Mesenchymal stem cell (in vitro differentiated cells and primary cell): ENCODE data around the gene SLC16A7.

ENCODE experiments used
- DNase-seq: peaks from one replicate; pipeline ENCODE4 v3.0.0-alpha.2; 2013
- H2AFZ ChIP-seq: one replicate; pipeline ENCODE4 v1.6.1; 2013; ENCODE audit warnings: low read depth, mild to moderate bottlenecking, control low read depth, inconsistent platforms, low read length, moderate library complexity
- H2AK5ac ChIP-seq: 2 replicates; pipeline ENCODE4 v1.6.1; 2013; ENCODE audit warnings: low read length, moderate library complexity, mild to moderate bottlenecking, inconsistent platforms; ENCODE audit not compliant: severe bottlenecking
- H2BK120ac ChIP-seq: one replicate; pipeline ENCODE4 v1.6.1; 2013; ENCODE audit warnings: low read depth, mild to moderate bottlenecking, inconsistent platforms, low read length, moderate library complexity
- H2BK12ac ChIP-seq, 2 experiments: one replicate each; pipeline ENCODE4 v1.6.1; 2013; ENCODE audit warnings: inconsistent platforms in 2 of 2, low read length in 2 of 2, mild to moderate bottlenecking in 2 of 2, moderate library complexity in 2 of 2, control low read depth in 1 of 2
- H2BK15ac ChIP-seq: one replicate; pipeline ENCODE4 v1.6.1; 2013; ENCODE audit warnings: mild to moderate bottlenecking, low read depth, inconsistent platforms; ENCODE audit not compliant: poor library complexity, severe bottlenecking
- H2BK5ac ChIP-seq: 2 replicates; pipeline ENCODE4 v1.6.1; 2013; ENCODE audit warnings: low read depth, mild to moderate bottlenecking, low read length, control low read depth, inconsistent platforms; ENCODE audit not compliant: poor library complexity, severe bottlenecking
- H3K14ac ChIP-seq, 2 experiments: one replicate each; pipeline ENCODE4 v1.6.1; 2013; ENCODE audit warnings: inconsistent platforms in 2 of 2, low read length in 2 of 2, control low read depth in 1 of 2, mild to moderate bottlenecking in 1 of 2, moderate library complexity in 1 of 2
- H3K18ac ChIP-seq, 2 experiments: one replicate each; pipeline ENCODE4 v1.6.1; 2013; ENCODE audit warnings: inconsistent platforms in 2 of 2, low read length in 2 of 2, control low read depth in 1 of 2, low read depth in 1 of 2, mild to moderate bottlenecking in 1 of 2
- H3K23ac ChIP-seq, 2 experiments: one replicate each; pipeline ENCODE4 v1.6.1; 2013; ENCODE audit warnings: inconsistent platforms in 2 of 2, low read length in 2 of 2, mild to moderate bottlenecking in 2 of 2, moderate library complexity in 2 of 2, control low read depth in 1 of 2
- H3K27ac ChIP-seq: 2 replicates; pipeline ENCODE4 v1.5.1; 2013; ENCODE audit warnings: mild to moderate bottlenecking, moderate library complexity, low read length, control low read depth, inconsistent platforms; ENCODE audit not compliant: poor library complexity, severe bottlenecking
- H3K27me3 ChIP-seq, 2 experiments: 2 replicates each; pipeline versions ENCODE4 v1.6.1 to v1.7.0; 2013; ENCODE audit warnings: low read length in 2 of 2, mild to moderate bottlenecking in 2 of 2, moderate library complexity in 2 of 2, control low read depth in 1 of 2, inconsistent platforms in 1 of 2; ENCODE audit not compliant: control insufficient read depth in 1 of 2, insufficient read depth in 1 of 2
- H3K36me3 ChIP-seq, 2 experiments: 2 replicates each; pipeline versions ENCODE4 v1.6.1 to v1.7.0; 2013; ENCODE audit warnings: low read length in 2 of 2, control low read depth in 1 of 2, inconsistent platforms in 1 of 2, low read depth in 1 of 2, mild to moderate bottlenecking in 1 of 2; ENCODE audit not compliant: insufficient read depth in 2 of 2, control insufficient read depth in 1 of 2
- H3K4ac ChIP-seq, 2 experiments: one replicate each; pipeline ENCODE4 v1.6.1; 2013; ENCODE audit warnings: inconsistent platforms in 2 of 2, low read length in 2 of 2, mild to moderate bottlenecking in 2 of 2, moderate library complexity in 2 of 2, control low read depth in 1 of 2, low read depth in 1 of 2
- H3K4me1 ChIP-seq: 2 replicates; pipeline ENCODE4 v1.6.1; 2013; ENCODE audit warnings: low read depth, low read length, control low read depth; ENCODE audit not compliant: control insufficient read depth, insufficient read depth
- H3K4me2 ChIP-seq: 2 replicates; pipeline ENCODE4 v1.6.1; 2013; ENCODE audit warnings: low read length, mild to moderate bottlenecking, inconsistent platforms; ENCODE audit not compliant: poor library complexity, severe bottlenecking
- H3K4me3 ChIP-seq, 2 experiments: 2 replicates each; pipeline versions ENCODE4 v1.5.1 to v1.7.0; 2013; ENCODE audit warnings: low read length in 2 of 2, mild to moderate bottlenecking in 2 of 2, control low read depth in 1 of 2, low read depth in 1 of 2; ENCODE audit not compliant: insufficient read depth in 1 of 2
- H3K79me1 ChIP-seq: replicated peaks from 2 replicates; pipeline ENCODE4 v1.6.1; 2013; ENCODE audit warnings: mild to moderate bottlenecking, control low read depth, low read length, inconsistent platforms; ENCODE audit not compliant: poor library complexity, severe bottlenecking
- H3K9ac ChIP-seq: 2 replicates; pipeline ENCODE4 v1.7.0; 2013; ENCODE audit warnings: mild to moderate bottlenecking, low read length, moderate library complexity
- H3K9me3 ChIP-seq: 2 replicates; pipeline ENCODE4 v1.7.0; 2013; ENCODE audit warnings: mild to moderate bottlenecking, low read length; ENCODE audit not compliant: control insufficient read depth
- H4K8ac ChIP-seq: one replicate; pipeline ENCODE4 v1.6.1; 2013; ENCODE audit warnings: inconsistent platforms, mild to moderate bottlenecking, low read length, moderate library complexity
- H4K91ac ChIP-seq: one replicate; pipeline ENCODE4 v1.6.1; 2013; ENCODE audit warnings: mild to moderate bottlenecking, low read length, inconsistent platforms
- WGBS: methylation state at CpG from one replicate; pipeline ENCODE4 v1.1.7; 2013; ENCODE audit warnings: mixed read lengths; 5-methylcytosine and 5-hydroxymethylcytosine counted together

SLC16A7 gene

GRCh38 chr12:59689776-59690175 is 93.9 kb downstream of the SLC16A7 start:
- DNase-seq, result peak; percentile 22
- Histone ChIP-seq H3K4ac (no peak overlapping the region), H3K4me1 (no peaks in the 10 kb centered on the region), H3K9ac (no peak overlapping the region), H3K79me1 (peaks cover 2% of the 10 kb centered on the region), H2BK12ac (no peak overlapping the region), H3K4me3 (no peak overlapping the region), H3K9me3 (no peaks in the 10 kb centered on the region), H2AFZ (no peak overlapping the region), H3K18ac (no peak overlapping the region), H3K36me3 (peaks cover 0 to 9% of the 10 kb centered on the region in 2 experiments), H4K8ac (no peak overlapping the region), H3K23ac (no peak overlapping the region), H2BK15ac (no peak overlapping the region), H3K27me3 (no peaks in the 10 kb centered on the region), H2BK120ac (no peak overlapping the region), H3K4me2 (no peak overlapping the region), H3K14ac (no peak overlapping the region), H2BK5ac (no peak overlapping the region), H3K27ac (no peak overlapping the region), H4K91ac (no peak overlapping the region), H2AK5ac (no peak overlapping the region)
- no CpG with 5 or more reads among the region's 2 CpGs for WGBS

DNA sequence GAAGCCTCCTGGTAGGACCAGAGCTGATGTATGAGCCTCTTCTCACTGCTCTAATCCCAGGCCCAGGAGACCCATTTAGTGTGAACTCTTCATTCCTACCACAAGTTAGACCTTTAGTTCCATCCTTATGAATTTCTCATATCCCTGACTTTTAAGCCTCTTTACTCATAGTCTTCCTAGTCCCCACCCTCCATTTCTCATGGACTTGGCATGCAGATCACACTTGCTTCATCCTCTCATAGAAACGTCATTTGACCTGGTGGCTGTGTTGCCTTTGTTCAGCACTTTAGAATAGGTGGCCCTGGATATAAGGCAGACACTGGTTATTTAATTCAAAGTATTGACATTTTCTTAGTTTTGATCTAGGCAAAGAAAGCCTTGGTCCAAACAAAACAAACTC is 99.5 kb downstream of the SLC16A7 start:
- Histone ChIP-seq H3K4ac (no peak overlapping the region), H2AFZ (no peak overlapping the region), H3K27me3 (no peaks in the 10 kb centered on the region), H2BK5ac (no peak overlapping the region), H2AK5ac (no peak overlapping the region), H3K9me3 (no peaks in the 10 kb centered on the region), H3K14ac (no peak overlapping the region), H3K79me1 (peaks cover 2% of the 10 kb centered on the region), H3K4me2 (no peak overlapping the region), H2BK12ac (no peak overlapping the region), H2BK15ac (no peak overlapping the region), H4K91ac (no peak overlapping the region), H3K27ac (no peak overlapping the region), H3K23ac (no peak overlapping the region), H3K4me3 (no peak overlapping the region), H3K9ac (peak overlapping the region; percentile 42), H2BK120ac (no peak overlapping the region), H3K4me1 (no peaks in the 10 kb centered on the region), H3K18ac (no peak overlapping the region), H4K8ac (no peak overlapping the region), H3K36me3 (peaks cover 0 to 9% of the 10 kb centered on the region in 2 experiments)
- DNase-seq, result no peak
- 57% methylated on average over 1 of the region's 1 CpG for WGBS

GRCh38 chr12:59698600-59698999 is 102.8 kb downstream of the SLC16A7 start:
- H2AFZ ChIP-seq, result no peak overlapping the region
- no peak overlapping the region for H3K4me2 ChIP-seq
- H3K27ac ChIP-seq, result no peak overlapping the region
- H4K8ac ChIP-seq, result no peak overlapping the region
- H3K4ac ChIP-seq, result no peak overlapping the region
- peak overlapping the region; percentile 83 for H3K9ac ChIP-seq
- no peaks in the 10 kb centered on the region for H3K36me3 ChIP-seq
- WGBS, result 83% methylated on average over 2 of the region's 4 CpGs
- H2BK15ac ChIP-seq, result no peak overlapping the region
- H2BK5ac ChIP-seq, result no peak overlapping the region
- no peak overlapping the region for H3K18ac ChIP-seq
- H2BK12ac ChIP-seq, result no peak overlapping the region
- H4K91ac ChIP-seq, result no peak overlapping the region
- no peaks in the 10 kb centered on the region for H3K9me3 ChIP-seq
- H2AK5ac ChIP-seq, result no peak overlapping the region
- H2BK120ac ChIP-seq, result no peak overlapping the region
- H3K14ac ChIP-seq, result no peak overlapping the region
- H3K4me3 ChIP-seq, result no peak overlapping the region
- H3K4me1 ChIP-seq, result no peaks in the 10 kb centered on the region
- peak; percentile 66 for DNase-seq
- H3K79me1 ChIP-seq, result no peaks in the 10 kb centered on the region
- H3K23ac ChIP-seq, result no peak overlapping the region
- no peaks in the 10 kb centered on the region for H3K27me3 ChIP-seq

GRCh38 chr12:59699421-59700152 is 103.8 kb downstream of the SLC16A7 start:
- no peak overlapping the region for H2AFZ ChIP-seq
- peak overlapping the region in 1 of 2 experiments; percentile 49 for H3K4me3 ChIP-seq
- H2BK15ac ChIP-seq, result no peak overlapping the region
- no peak overlapping the region for H4K8ac ChIP-seq
- H3K18ac ChIP-seq, result no peak overlapping the region
- H3K14ac ChIP-seq, result no peak overlapping the region
- no peaks in the 10 kb centered on the region for H3K9me3 ChIP-seq
- H2AK5ac ChIP-seq, result no peak overlapping the region
- peak; percentile 73 for DNase-seq
- H3K79me1 ChIP-seq, result no peaks in the 10 kb centered on the region
- H3K27ac ChIP-seq, result no peak overlapping the region
- H3K9ac ChIP-seq, result peak overlapping the region; percentile 83
- no peak overlapping the region for H4K91ac ChIP-seq
- no CpG with 5 or more reads among the region's 2 CpGs for WGBS
- H3K27me3 ChIP-seq, result no peaks in the 10 kb centered on the region
- H3K23ac ChIP-seq, result no peak overlapping the region
- no peak overlapping the region for H2BK120ac ChIP-seq
- H3K4me1 ChIP-seq, result no peaks in the 10 kb centered on the region
- H2BK5ac ChIP-seq, result no peak overlapping the region
- no peak overlapping the region for H2BK12ac ChIP-seq
- H3K4ac ChIP-seq, result no peak overlapping the region
- peaks cover 0 to under 1% of the 10 kb centered on the region in 2 experiments for H3K36me3 ChIP-seq
- H3K4me2 ChIP-seq, result no peak overlapping the region
